Measurements from ENCODE around the gene GNGT1. TPM values are rescaled to one million over a fixed set of nuclear protein-coding genes. Genes with fewer than 3 reads are reported as not detected.

The GNGT1 gene
- total and polyA plus RNA-seq, 2 of the 8 experiments (the other 6 are each of a cell fraction or from before 2014, with no cell fraction given): 0.26 TPM; not detected in 1

GRCh38 chr7:93866886-93867285 lies 39.5 kb upstream of the GNGT1 start (continued):
- TF ChIP-seq MAFK (IDR thresholded peaks at IDR 0.05; ENCODE audit: low read depth, low read length) (no peak), KDM1A (IDR thresholded peaks at IDR 0.05; ENCODE audit: borderline replicate concordance, low read length) (no peak), CEBPB (IDR thresholded peaks at IDR 0.05; ENCODE audit: low read depth, low read length) (no peak), YY1 (IDR thresholded peaks at IDR 0.05; ENCODE audit: low read depth, low read length) (no peak), POLR2AphosphoS5 (IDR thresholded peaks at IDR 0.05; ENCODE audit: low read depth, low read length) (no peak), POU5F1 (IDR thresholded peaks at IDR 0.05; ENCODE audit: low read depth, low read length) (no peak), CHD7 (IDR thresholded peaks at IDR 0.05; ENCODE audit: insufficient replicate concordance, low read length) (no peak)
